Endometrial microvascular endothelial cells (primary cell): ENCODE results near the gene PHF12. TPM values are rescaled to one million over a fixed set of nuclear protein-coding genes. Genes with fewer than 3 reads are reported as not detected.
"Not testable (repeated sequence)": the region's sequence is repeated elsewhere in the genome, so short reads cannot be mapped to it uniquely, and the experiment has no call there.

Experiments used
- in situ Hi-C: cut with HindIII; loops from 2 replicates; pipeline ENCODE4 v1.10.0; 2017; ENCODE audit warnings: low sequenced_read_pairs, low pct_unique_long_range_greater_than_20kb; ENCODE audit errors: inconsistent ontology term
- total RNA-seq: library from RNA; depleted of rRNA; stranded (reverse); fragments of >200 nt; gene quantifications from one replicate; pipeline ENCODE4 v1.2.3, GENCODE V29; 2015; ENCODE audit errors: inconsistent ontology term

Gene PHF12
- total RNA-seq, 1 donor from 2014 or later, result 14.4 TPM

- in situ Hi-C loops, result no loop called here
These were observed 54.8 kb downstream of the PHF12 start for GRCh38 chr17:28896491-28896883.

- in situ Hi-C loops, result no loop called here
These were observed 55.4 kb downstream of the PHF12 start for GRCh38 chr17:28895794-28896447.

- in situ Hi-C loops, result not testable (repeated sequence)
These were observed 57.8 kb downstream of the PHF12 start for GRCh38 chr17:28893248-28894183.

- in situ Hi-C loops, result no loop called here
These were observed 59.3 kb downstream of the PHF12 start for GRCh38 chr17:28892024-28892423.

GRCh38 chr17:28891201-28891600, 60.1 kb downstream of the PHF12 start:
- in situ Hi-C loops, result no loop called here

GRCh38 chr17:28889996-28890395, 61.3 kb downstream of the PHF12 start:
- in situ Hi-C loops, result no loop called here

- in situ Hi-C loops, result no loop called here
These were observed 62.5 kb downstream of the PHF12 start for GRCh38 chr17:28888832-28889231.

GRCh38 chr17:28887871-28888471, 63.3 kb downstream of the PHF12 start:
- in situ Hi-C loops, result no loop called here

- in situ Hi-C loops, result no loop called here
These were observed 65.4 kb downstream of the PHF12 start for GRCh38 chr17:28885951-28886350.

- in situ Hi-C loops, result no loop called here
These were observed 66.0 kb downstream of the PHF12 start for GRCh38 chr17:28885363-28885762.

GRCh38 chr17:28883967-28884702, 67.2 kb downstream of the PHF12 start:
- in situ Hi-C loops, result no loop called here

GRCh38 chr17:28882154-28882895, 69.0 kb downstream of the PHF12 start:
- in situ Hi-C loops, result no loop called here

- in situ Hi-C loops, result no loop called here
These were observed 69.7 kb downstream of the PHF12 start for GRCh38 chr17:28881533-28882056.

GRCh38 chr17:28880572-28880945, 70.8 kb downstream of the PHF12 start:
- in situ Hi-C loops, result no loop called here

- in situ Hi-C loops, result no loop called here
These were observed 71.3 kb downstream of the PHF12 start for GRCh38 chr17:28879886-28880571.

- in situ Hi-C loops, result no loop called here
These were observed 72.3 kb downstream of the PHF12 start for GRCh38 chr17:28878981-28879380.

GRCh38 chr17:28878158-28878910, 73.0 kb downstream of the PHF12 start:
- in situ Hi-C loops, result no loop called here
